ENCODE measurements around the gene PIGT.

PIGT gene

DNA sequence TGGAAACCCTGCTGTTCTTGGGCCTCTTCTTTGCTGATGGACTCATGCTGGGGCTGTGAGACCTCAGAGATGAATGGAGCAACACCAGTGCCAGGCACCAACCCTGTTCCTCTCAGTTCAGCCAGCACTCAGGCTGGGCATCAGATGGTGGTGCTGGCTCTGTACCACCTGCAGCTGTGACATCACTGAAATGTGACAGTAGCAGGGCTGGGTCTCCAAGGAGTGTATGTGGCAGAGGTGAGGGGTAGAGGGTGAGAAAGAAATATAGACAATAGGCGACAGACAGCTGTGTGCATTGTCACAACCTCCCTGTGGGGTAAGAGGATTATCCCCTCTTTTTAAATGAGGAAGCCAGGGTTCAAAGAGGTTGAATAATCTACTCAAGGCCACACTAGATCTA lies 37.8 kb upstream of the PIGT start, which contains the start of gene TP53TG5:
TSS of gene TP53TG5 (minus strand) at position 135 of the 400 bp plus-strand sequence. CDS start at position 46, 89 bp downstream.
- TF ChIP-seq FOXK2 (IDR thresholded peaks at IDR 0.05) (no peak), HDGF (IDR thresholded peaks at IDR 0.05; ENCODE audit: borderline replicate concordance) (no peak), BHLHE40 (IDR thresholded peaks at IDR 0.05; ENCODE audit: borderline replicate concordance) (no peak), PKNOX1 (IDR thresholded peaks at IDR 0.05) (no peak), LEF1 (IDR thresholded peaks at IDR 0.05; ENCODE audit: borderline replicate concordance) (no peak), FOXA1 (IDR thresholded peaks at IDR 0.05) (no peak), SP1 (IDR thresholded peaks at IDR 0.05) (no peak), CTBP1 (IDR thresholded peaks at IDR 0.05; ENCODE audit: borderline replicate concordance) (no peak), SUZ12 (IDR thresholded peaks at IDR 0.05) (no peak), NFRKB (IDR thresholded peaks at IDR 0.05) (no peak), L3MBTL2 (conservative IDR thresholded peaks at IDR 0.05) (no peak), TARDBP (IDR thresholded peaks at IDR 0.05) (no peak)
- no peak for DNase-seq (ENCODE audit: extremely low spot score)
- CTCF ChIA-PET, result no interaction called here
- POLR2A ChIA-PET, result no interaction called here

- no peak for DNase-seq (ENCODE audit: extremely low spot score)
- TF ChIP-seq CTBP1 (IDR thresholded peaks at IDR 0.05; ENCODE audit: borderline replicate concordance) (no peak), L3MBTL2 (conservative IDR thresholded peaks at IDR 0.05) (no peak), ZNF384 (IDR thresholded peaks at IDR 0.05) (no peak), LEF1 (IDR thresholded peaks at IDR 0.05; ENCODE audit: borderline replicate concordance) (no peak), FOXK2 (IDR thresholded peaks at IDR 0.05) (no peak), ARNT (IDR thresholded peaks at IDR 0.05) (no peak), ELF4 (IDR thresholded peaks at IDR 0.05) (no peak), FOXM1 (IDR thresholded peaks at IDR 0.05; ENCODE audit: borderline replicate concordance) (no peak), SP1 (IDR thresholded peaks at IDR 0.05) (no peak), BHLHE40 (IDR thresholded peaks at IDR 0.05; ENCODE audit: borderline replicate concordance) (no peak), TARDBP (IDR thresholded peaks at IDR 0.05) (no peak), FOXA1 (IDR thresholded peaks at IDR 0.05) (no peak), NFRKB (IDR thresholded peaks at IDR 0.05) (no peak), PKNOX1 (IDR thresholded peaks at IDR 0.05) (no peak), HDGF (IDR thresholded peaks at IDR 0.05; ENCODE audit: borderline replicate concordance) (no peak), SUZ12 (IDR thresholded peaks at IDR 0.05) (no peak)
- ChIA-PET POLR2A (no interaction called here), CTCF (interaction anchor here (1.0 kb wide), 1 partner anchor 13 kb away, joined by 3 read pairs; no protein-coding TSS in a partner anchor)
Measured at GRCh38 chr20:45387274-45387673, 28.7 kb upstream of the PIGT start.

DNA sequence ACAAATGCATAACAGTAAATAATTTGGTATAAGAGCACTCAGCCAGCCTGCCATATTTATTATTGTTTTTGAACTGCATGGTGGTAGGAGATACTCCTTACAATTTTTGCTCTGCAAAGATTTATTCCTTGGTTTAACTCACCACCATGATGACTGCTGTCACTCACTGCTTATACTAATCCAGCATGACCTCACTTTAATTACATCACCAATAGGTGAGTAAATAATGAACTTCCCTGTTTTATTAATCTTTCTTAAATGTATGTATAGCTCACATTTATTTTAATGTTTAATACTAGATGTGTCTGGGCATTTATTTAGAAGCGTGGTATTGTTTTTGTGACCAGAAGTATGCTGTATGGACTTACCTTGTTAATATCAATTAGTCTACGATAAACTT lies 25.0 kb upstream of the PIGT start:
- POLR2A ChIA-PET, result no interaction called here
- CTCF ChIA-PET, result interaction anchor here (1.3 kb wide), 1 partner anchor 17 kb away, joined by 5 read pairs; no protein-coding TSS in a partner anchor
- no peak for DNase-seq (ENCODE audit: extremely low spot score)
- no peak for TF ChIP-seq BHLHE40 (IDR thresholded peaks at IDR 0.05; ENCODE audit: borderline replicate concordance)
- peak; percentile 30; the same call in 1 of the 2 replicates for TF ChIP-seq PKNOX1 (IDR thresholded peaks at IDR 0.05)
- no peak for TF ChIP-seq ELF4 (IDR thresholded peaks at IDR 0.05)

- no peak for DNase-seq (ENCODE audit: extremely low spot score)
- ChIA-PET POLR2A (no interaction called here), CTCF (interaction anchor here (1.3 kb wide), 1 partner anchor 17 kb away, joined by 5 read pairs; no protein-coding TSS in a partner anchor)
- TF ChIP-seq ARNT (IDR thresholded peaks at IDR 0.05) (no peak), L3MBTL2 (conservative IDR thresholded peaks at IDR 0.05) (no peak), CTBP1 (IDR thresholded peaks at IDR 0.05; ENCODE audit: borderline replicate concordance) (no peak), FOXM1 (IDR thresholded peaks at IDR 0.05; ENCODE audit: borderline replicate concordance) (no peak), FOXA1 (IDR thresholded peaks at IDR 0.05) (no peak)
Measured at GRCh38 chr20:45391559-45391958, 24.4 kb upstream of the PIGT start.

DNA sequence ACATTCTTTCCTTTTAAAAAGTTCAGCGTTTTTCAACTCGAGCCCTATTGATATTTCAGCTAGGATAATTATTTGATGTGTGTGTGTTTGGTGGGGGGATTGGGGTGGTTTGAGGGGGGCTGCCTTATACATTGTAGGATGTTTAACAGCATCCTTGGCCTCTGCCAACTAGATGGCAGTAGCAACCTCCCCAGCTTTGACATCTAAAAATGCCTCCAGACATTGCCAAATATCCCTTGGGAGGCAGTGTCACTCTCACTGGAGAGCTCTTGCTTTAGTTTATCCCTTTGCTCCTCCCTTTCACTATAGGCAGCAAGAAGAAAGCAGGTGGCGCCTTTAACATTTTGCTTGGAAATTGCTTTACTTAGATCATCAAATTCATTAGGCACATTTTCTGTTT lies 23.2 kb upstream of the PIGT start:
- POLR2A ChIA-PET, result interaction anchor here (1.2 kb wide), 1 partner anchor 15 kb away, joined by 3 read pairs; no protein-coding TSS in a partner anchor
- TF ChIP-seq SP1 (IDR thresholded peaks at IDR 0.05) (no peak), ARNT (IDR thresholded peaks at IDR 0.05) (no peak), SUZ12 (IDR thresholded peaks at IDR 0.05) (no peak), L3MBTL2 (conservative IDR thresholded peaks at IDR 0.05) (no peak), NFRKB (IDR thresholded peaks at IDR 0.05) (no peak), CTBP1 (IDR thresholded peaks at IDR 0.05; ENCODE audit: borderline replicate concordance) (no peak), ELF4 (IDR thresholded peaks at IDR 0.05) (no peak), FOXA1 (IDR thresholded peaks at IDR 0.05) (no peak)
- CTCF ChIA-PET, result interaction anchor here (0.7 to 1.3 kb wide), 2 partner anchors 42 to 44 kb away, joined by 3 to 6 read pairs; no protein-coding TSS in a partner anchor
- DNase-seq (ENCODE audit: extremely low spot score), result no peak

DNA sequence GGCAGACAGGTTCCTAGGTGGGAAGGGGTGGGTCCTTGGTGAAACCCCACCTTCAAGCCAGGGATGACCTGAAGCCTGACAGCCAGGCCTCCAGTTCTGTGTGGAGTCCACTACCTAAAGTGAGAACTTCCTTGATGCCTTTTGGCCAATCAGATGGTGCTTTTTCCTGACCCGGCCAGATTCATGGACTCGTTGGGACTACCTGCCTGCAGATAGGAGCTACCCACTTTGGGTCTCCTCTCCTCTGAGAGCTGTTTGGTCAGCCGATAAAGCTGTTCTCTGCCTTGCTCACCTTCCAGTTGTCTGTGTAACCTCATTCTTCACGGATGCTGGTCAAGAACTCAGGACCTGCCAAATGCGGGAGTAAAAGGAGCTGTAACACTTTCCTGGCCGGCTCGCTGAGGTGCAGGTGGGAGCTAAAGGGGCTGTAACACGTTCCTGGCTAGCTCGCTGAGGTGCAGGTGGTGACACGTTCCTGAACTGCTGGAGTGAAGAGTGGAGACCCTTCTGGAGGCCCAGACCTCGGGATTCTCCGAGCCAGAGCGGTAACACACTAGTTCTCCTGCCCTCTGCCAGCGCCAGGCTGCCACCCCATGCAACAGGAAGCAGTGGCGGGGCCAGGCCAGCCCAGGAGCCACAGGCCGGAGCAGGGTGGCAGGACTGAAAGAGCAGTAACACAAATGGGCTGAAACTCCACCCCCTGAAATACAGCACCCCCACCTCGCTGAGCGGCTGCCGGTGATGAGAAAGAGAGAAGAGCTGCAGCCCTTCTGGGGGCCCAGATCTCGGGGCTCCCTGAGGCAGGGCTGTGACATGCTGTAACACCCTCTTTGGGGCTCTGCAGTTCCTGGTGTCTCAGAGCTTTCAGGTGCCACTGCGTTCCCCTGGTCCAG lies 21.5 kb upstream of the PIGT start:
- TF ChIP-seq HDGF (IDR thresholded peaks at IDR 0.05; ENCODE audit: borderline replicate concordance) (no peak), ARNT (IDR thresholded peaks at IDR 0.05) (no peak)
- CTCF ChIA-PET, result interaction anchor here (1.6 kb wide), 1 partner anchor 12 kb away, joined by 3 read pairs; no protein-coding TSS in a partner anchor
- POLR2A ChIA-PET, result interaction anchor here (1.3 to 1.9 kb wide), 2 partner anchors 11 to 21 kb away, joined by 6 to 7 read pairs; partner anchors contain the start of gene PIGT
- no peak for DNase-seq (ENCODE audit: extremely low spot score)
